Measurements from ENCODE around the gene PSME1.

The PSME1 gene

GRCh38 chr14:24146978-24147760 lies 11.2 kb downstream of the PSME1 start, which contains the start of gene RNF31:
RNF31 (plus strand) TSS chr14:24147498; CDS start chr14:24147699, 201 bp downstream.
- DNase-seq (ENCODE audit: low read depth) = peak; percentile 99

GRCh38 chr14:24147761-24148428 lies 11.9 kb downstream of the PSME1 start:
- DNase-seq (ENCODE audit: low read depth) = peak; percentile 23

GRCh38 chr14:24149302-24149969 lies 13.4 kb downstream of the PSME1 start:
- DNase-seq (ENCODE audit: low read depth) = no peak

GRCh38 chr14:24150061-24150460 lies 14.1 kb downstream of the PSME1 start:
- no peak for DNase-seq (ENCODE audit: low read depth)

- no peak for DNase-seq (ENCODE audit: low read depth)
These were observed 14.6 kb downstream of the PSME1 start for GRCh38 chr14:24150567-24150966.

- no peak for DNase-seq (ENCODE audit: low read depth)
These were observed 15.0 kb downstream of the PSME1 start for GRCh38 chr14:24150993-24151392.

GRCh38 chr14:24151404-24152080 lies 15.5 kb downstream of the PSME1 start:
- DNase-seq (ENCODE audit: low read depth) = no peak

GRCh38 chr14:24155100-24155499 lies 19.1 kb downstream of the PSME1 start:
- no peak for DNase-seq (ENCODE audit: low read depth)

- no peak for DNase-seq (ENCODE audit: low read depth)
These were observed 20.8 kb downstream of the PSME1 start for GRCh38 chr14:24156840-24157239.

- no peak for DNase-seq (ENCODE audit: low read depth)
These were observed 21.3 kb downstream of the PSME1 start for GRCh38 chr14:24157331-24157730.

GRCh38 chr14:24159777-24160498 lies 23.9 kb downstream of the PSME1 start:
- no peak for DNase-seq (ENCODE audit: low read depth)

GRCh38 chr14:24160499-24160849 lies 24.5 kb downstream of the PSME1 start:
- no peak for DNase-seq (ENCODE audit: low read depth)

- peak; percentile 92 for DNase-seq (ENCODE audit: low read depth)
These were observed 25.1 kb downstream of the PSME1 start, which contains the start of gene IRF9 for GRCh38 chr14:24160850-24161804. IRF9 (plus strand) TSS chr14:24161265; CDS start chr14:24162145, 880 bp downstream.

- DNase-seq (ENCODE audit: low read depth) = peak; percentile 56
These were observed 26.1 kb downstream of the PSME1 start for GRCh38 chr14:24162093-24162492.

GRCh38 chr14:24164518-24164991 lies 28.6 kb downstream of the PSME1 start:
- no peak for DNase-seq (ENCODE audit: low read depth)

- DNase-seq (ENCODE audit: low read depth) = no peak
These were observed 29.8 kb downstream of the PSME1 start for GRCh38 chr14:24165785-24166184.

GRCh38 chr14:24167469-24168114 lies 31.6 kb downstream of the PSME1 start:
- no peak for DNase-seq (ENCODE audit: low read depth)

- peak; percentile 100 for DNase-seq (ENCODE audit: low read depth)
These were observed 35.6 kb downstream of the PSME1 start, which contains the start of gene REC8 for GRCh38 chr14:24171422-24172260. REC8 (plus strand) TSS chr14:24172080; CDS start chr14:24172553, 473 bp downstream.

All from iris pigment epithelial cell (primary cell).